ENCODE measurements around the gene GPR75. TPM values are rescaled to one million over a fixed set of nuclear protein-coding genes. Genes with fewer than 3 reads are reported as not detected.

The GPR75 gene
- total RNA-seq (1 to 10 TPM; 2.0 to 2.1 TPM), polyA plus RNA-seq (not detected)

- no peaks in the 10 kb centered on the region for H3K36me3 ChIP-seq (ENCODE audit: insufficient read depth, low read length)
- H3K4me1 ChIP-seq (ENCODE audit: insufficient read depth, low read length): peaks cover 7% of the 10 kb centered on the region
- Mint-ChIP-seq H3K4me3 (no peak within 1 kb of the TSS), H3K27ac (no peak within 1 kb of the TSS), H3K4me1 (peaks cover 0 to 11% (median 6%) of the 10 kb centered on the region in 3 donors), H3K36me3 (peaks cover 0 to 46% (median 16%) of the 10 kb centered on the region in 3 donors), H3K9me3 (no peaks in the 10 kb centered on the region), H3K27me3 (no peaks in the 10 kb centered on the region)
- no peaks in the 10 kb centered on the region for H3K27me3 ChIP-seq (ENCODE audit: insufficient read depth, low read length, poor library complexity, severe bottlenecking)
- H3K4me3 ChIP-seq (ENCODE audit: low read length): no peak within 1 kb of the TSS
- CTCF ChIA-PET: no interaction called here
- DNase-seq: no peak
- POLR2A ChIA-PET: no interaction called here
- H3K9me3 ChIP-seq (ENCODE audit: low read length): no peaks in the 10 kb centered on the region
- H3K27ac ChIP-seq (ENCODE audit: low read depth, low read length): no peak within 1 kb of the TSS
These were observed at the start of gene GPR75 for GRCh38 chr2:53859206-53860181. Gene GPR75, minus strand, starts transcription at chr2:53859967. Its CDS starts 5,211 bp downstream, at chr2:53854756.

GRCh38 chr2:53907582-53907981 is 47.8 kb upstream of the GPR75 start:
- Histone ChIP-seq H3K27me3 (ENCODE audit: insufficient read depth, low read length, poor library complexity, severe bottlenecking) (no peaks in the 10 kb centered on the region), H3K4me1 (ENCODE audit: insufficient read depth, low read length) (no peaks in the 10 kb centered on the region), H3K4me3 (ENCODE audit: low read length) (no peak overlapping the region), H3K9me3 (ENCODE audit: low read length) (no peaks in the 10 kb centered on the region), H3K36me3 (ENCODE audit: insufficient read depth, low read length) (peaks cover 28% of the 10 kb centered on the region), H3K27ac (ENCODE audit: low read depth, low read length) (no peak overlapping the region)
- ChIA-PET POLR2A (no interaction called here), CTCF (no interaction called here)
- DNase-seq: no peak
- peaks cover 2 to 10% (median 3%) of the 10 kb centered on the region in 3 donors for H3K4me1 Mint-ChIP-seq
- H3K9me3 Mint-ChIP-seq: no peaks in the 10 kb centered on the region
- no peaks in the 10 kb centered on the region for H3K27me3 Mint-ChIP-seq
- H3K27ac Mint-ChIP-seq: peak overlapping the region in 4 of 8 donors; percentile 1 to 70 (median 26)
- H3K4me3 Mint-ChIP-seq: no peak overlapping the region
- peaks cover 19 to 77% (median 23%) of the 10 kb centered on the region in 3 donors for H3K36me3 Mint-ChIP-seq

- ChIA-PET CTCF (no interaction called here), POLR2A (interaction anchor here (0.9 kb wide), 1 partner anchor 8 kb away, joined by 5 read pairs; no protein-coding TSS in a partner anchor)
- Histone ChIP-seq H3K4me1 (ENCODE audit: insufficient read depth, low read length) (no peaks in the 10 kb centered on the region), H3K4me3 (ENCODE audit: low read length) (no peak overlapping the region), H3K9me3 (ENCODE audit: low read length) (no peaks in the 10 kb centered on the region), H3K27ac (ENCODE audit: low read depth, low read length) (no peak overlapping the region), H3K27me3 (ENCODE audit: insufficient read depth, low read length, poor library complexity, severe bottlenecking) (no peaks in the 10 kb centered on the region), H3K36me3 (ENCODE audit: insufficient read depth, low read length) (peaks cover 41% of the 10 kb centered on the region)
- H3K27me3 Mint-ChIP-seq: no peaks in the 10 kb centered on the region
- peaks cover 25 to 82% (median 27%) of the 10 kb centered on the region in 3 donors for H3K36me3 Mint-ChIP-seq
- no peak for DNase-seq
- no peaks in the 10 kb centered on the region for H3K9me3 Mint-ChIP-seq
- no peak overlapping the region for H3K4me3 Mint-ChIP-seq
- H3K4me1 Mint-ChIP-seq: peaks cover 0 to 1% (median 0%) of the 10 kb centered on the region in 3 donors
- no peak overlapping the region for H3K27ac Mint-ChIP-seq
These were observed 45.6 kb upstream of the GPR75 start for GRCh38 chr2:53905396-53905795.

GRCh38 chr2:53903011-53903410 is 43.2 kb upstream of the GPR75 start:
- ChIA-PET CTCF (interaction anchor here (1.6 kb wide), 1 partner anchor 9 kb away, joined by 3 read pairs; no protein-coding TSS in a partner anchor), POLR2A (interaction anchor here (0.6 kb wide), 1 partner anchor 170 kb away, joined by 3 read pairs; no protein-coding TSS in a partner anchor)
- Mint-ChIP-seq H3K4me3 (no peak overlapping the region), H3K4me1 (peaks cover 0 to 2% (median 0%) of the 10 kb centered on the region in 3 donors), H3K27me3 (no peaks in the 10 kb centered on the region), H3K36me3 (peaks cover 31 to 82% (median 32%) of the 10 kb centered on the region in 3 donors), H3K9me3 (no peaks in the 10 kb centered on the region), H3K27ac (peak overlapping the region in 4 of 8 donors; percentile 10 to 58 (median 52))
- H3K27ac ChIP-seq (ENCODE audit: low read depth, low read length): no peak overlapping the region
- no peaks in the 10 kb centered on the region for H3K27me3 ChIP-seq (ENCODE audit: insufficient read depth, low read length, poor library complexity, severe bottlenecking)
- H3K4me1 ChIP-seq (ENCODE audit: insufficient read depth, low read length): no peaks in the 10 kb centered on the region
- H3K9me3 ChIP-seq (ENCODE audit: low read length): no peaks in the 10 kb centered on the region
- H3K36me3 ChIP-seq (ENCODE audit: insufficient read depth, low read length): peaks cover 51% of the 10 kb centered on the region
- no peak overlapping the region for H3K4me3 ChIP-seq (ENCODE audit: low read length)
- no peak for DNase-seq

- Histone ChIP-seq H3K4me3 (ENCODE audit: low read length) (no peak overlapping the region), H3K4me1 (ENCODE audit: insufficient read depth, low read length) (no peaks in the 10 kb centered on the region), H3K9me3 (ENCODE audit: low read length) (no peaks in the 10 kb centered on the region), H3K27me3 (ENCODE audit: insufficient read depth, low read length, poor library complexity, severe bottlenecking) (no peaks in the 10 kb centered on the region), H3K36me3 (ENCODE audit: insufficient read depth, low read length) (peaks cover 45% of the 10 kb centered on the region), H3K27ac (ENCODE audit: low read depth, low read length) (no peak overlapping the region)
- POLR2A ChIA-PET: no interaction called here
- H3K27me3 Mint-ChIP-seq: no peaks in the 10 kb centered on the region
- no peak overlapping the region for H3K4me3 Mint-ChIP-seq
- H3K36me3 Mint-ChIP-seq: peaks cover 21 to 81% (median 25%) of the 10 kb centered on the region in 3 donors
- peak overlapping the region in 3 of 8 donors; percentile 18 to 65 (median 26) for H3K27ac Mint-ChIP-seq
- no peak for DNase-seq
- H3K4me1 Mint-ChIP-seq: peaks cover 0 to 2% (median 0%) of the 10 kb centered on the region in 3 donors
- no peaks in the 10 kb centered on the region for H3K9me3 Mint-ChIP-seq
- CTCF ChIA-PET: no interaction called here
These were observed 41.4 kb upstream of the GPR75 start for GRCh38 chr2:53901192-53901591.

GRCh38 chr2:53896864-53897263 is 37.1 kb upstream of the GPR75 start:
- no peak overlapping the region for H3K4me3 ChIP-seq (ENCODE audit: low read length)
- H3K27me3 ChIP-seq (ENCODE audit: insufficient read depth, low read length, poor library complexity, severe bottlenecking): no peaks in the 10 kb centered on the region
- no peaks in the 10 kb centered on the region for H3K9me3 Mint-ChIP-seq
- H3K4me1 ChIP-seq (ENCODE audit: insufficient read depth, low read length): no peaks in the 10 kb centered on the region
- peaks cover 52% of the 10 kb centered on the region for H3K36me3 ChIP-seq (ENCODE audit: insufficient read depth, low read length)
- peak overlapping the region in 2 of 8 donors; percentile 76 to 81 for H3K27ac Mint-ChIP-seq
- H3K9me3 ChIP-seq (ENCODE audit: low read length): no peaks in the 10 kb centered on the region
- no peak overlapping the region for H3K4me3 Mint-ChIP-seq
- ChIA-PET CTCF (interaction anchor here (0.6 kb wide), 1 partner anchor 222 kb away, joined by 3 read pairs; no protein-coding TSS in a partner anchor), POLR2A (interaction anchor here (0.9 kb wide), 1 partner anchor 9 kb away, joined by 5 read pairs; no protein-coding TSS in a partner anchor)
- H3K27ac ChIP-seq (ENCODE audit: low read depth, low read length): no peak overlapping the region
- no peaks in the 10 kb centered on the region for H3K27me3 Mint-ChIP-seq
- H3K4me1 Mint-ChIP-seq: peaks cover 0 to 2% (median 0%) of the 10 kb centered on the region in 3 donors
- H3K36me3 Mint-ChIP-seq: peaks cover 19 to 86% (median 32%) of the 10 kb centered on the region in 3 donors
- no peak for DNase-seq

GRCh38 chr2:53886406-53887280 is 26.9 kb upstream of the GPR75 start:
- H3K27me3 ChIP-seq (ENCODE audit: insufficient read depth, low read length, poor library complexity, severe bottlenecking): no peaks in the 10 kb centered on the region
- ChIA-PET POLR2A (no interaction called here), CTCF (no interaction called here)
- peaks cover 54% of the 10 kb centered on the region for H3K36me3 ChIP-seq (ENCODE audit: insufficient read depth, low read length)
- H3K27ac ChIP-seq (ENCODE audit: low read depth, low read length): no peak overlapping the region
- Mint-ChIP-seq H3K27me3 (no peaks in the 10 kb centered on the region), H3K36me3 (peaks cover 2 to 89% (median 34%) of the 10 kb centered on the region in 3 donors), H3K4me1 (no peaks in the 10 kb centered on the region), H3K9me3 (no peaks in the 10 kb centered on the region), H3K4me3 (no peak overlapping the region), H3K27ac (no peak overlapping the region)
- DNase-seq: no peak
- H3K4me3 ChIP-seq (ENCODE audit: low read length): no peak overlapping the region
- H3K9me3 ChIP-seq (ENCODE audit: low read length): no peaks in the 10 kb centered on the region
- H3K4me1 ChIP-seq (ENCODE audit: insufficient read depth, low read length): no peaks in the 10 kb centered on the region
